ENCODE data around the gene EVA1C.
"Not testable (repeated sequence)": the region's sequence is repeated elsewhere in the genome, so short reads cannot be mapped to it uniquely, and the experiment has no call there.

Gene EVA1C

GRCh38 chr21:32521736-32522355 lies 109.3 kb downstream of the EVA1C start:
- DNase-seq (ENCODE audit: low read depth in 1 of 2, low spot score in 1 of 2) = no peak

- DNase-seq (ENCODE audit: low read depth in 1 of 2, low spot score in 1 of 2) = no peak
These were observed 111.0 kb downstream of the EVA1C start for GRCh38 chr21:32523463-32523862.

- DNase-seq (ENCODE audit: low read depth in 1 of 2, low spot score in 1 of 2) = no peak
These were observed 111.6 kb downstream of the EVA1C start for GRCh38 chr21:32523988-32524719.

GRCh38 chr21:32525282-32525681 lies 112.8 kb downstream of the EVA1C start:
- no peak for DNase-seq (ENCODE audit: low read depth in 1 of 2, low spot score in 1 of 2)

GRCh38 chr21:32529679-32530078 lies 117.2 kb downstream of the EVA1C start:
- DNase-seq (ENCODE audit: low read depth in 1 of 2, low spot score in 1 of 2) = no peak

GRCh38 chr21:32530809-32531208 lies 118.3 kb downstream of the EVA1C start:
- not testable (repeated sequence) for DNase-seq (ENCODE audit: low read depth in 1 of 2, low spot score in 1 of 2)

- DNase-seq (ENCODE audit: low read depth in 1 of 2, low spot score in 1 of 2) = not testable (repeated sequence)
These were observed 119.1 kb downstream of the EVA1C start for GRCh38 chr21:32531561-32531960.

GRCh38 chr21:32532636-32533035 lies 120.1 kb downstream of the EVA1C start:
- no peak for DNase-seq (ENCODE audit: low read depth in 1 of 2, low spot score in 1 of 2)

GRCh38 chr21:32533053-32533452 lies 120.5 kb downstream of the EVA1C start:
- DNase-seq (ENCODE audit: low read depth in 1 of 2, low spot score in 1 of 2) = no peak

- no peak for DNase-seq (ENCODE audit: low read depth in 1 of 2, low spot score in 1 of 2)
These were observed 121.1 kb downstream of the EVA1C start for GRCh38 chr21:32533611-32534010.

GRCh38 chr21:32534113-32534512 lies 121.6 kb downstream of the EVA1C start:
- no peak for DNase-seq (ENCODE audit: low read depth in 1 of 2, low spot score in 1 of 2)

GRCh38 chr21:32535612-32536011 lies 123.1 kb downstream of the EVA1C start:
- no peak for DNase-seq (ENCODE audit: low read depth in 1 of 2, low spot score in 1 of 2)

GRCh38 chr21:32537569-32537881 lies 125.0 kb downstream of the EVA1C start:
- DNase-seq (ENCODE audit: low read depth in 1 of 2, low spot score in 1 of 2) = no peak

- no peak for DNase-seq (ENCODE audit: low read depth in 1 of 2, low spot score in 1 of 2)
These were observed 125.8 kb downstream of the EVA1C start for GRCh38 chr21:32538147-32538792.

GRCh38 chr21:32539378-32539777 lies 126.9 kb downstream of the EVA1C start:
- DNase-seq (ENCODE audit: low read depth in 1 of 2, low spot score in 1 of 2) = no peak

GRCh38 chr21:32543056-32543455 lies 130.6 kb downstream of the EVA1C start:
- not testable (repeated sequence) for DNase-seq (ENCODE audit: low read depth in 1 of 2, low spot score in 1 of 2)

GRCh38 chr21:32543975-32544374 lies 131.5 kb downstream of the EVA1C start:
- DNase-seq (ENCODE audit: low read depth in 1 of 2, low spot score in 1 of 2) = no peak

GRCh38 chr21:32544697-32545096 lies 132.2 kb downstream of the EVA1C start:
- DNase-seq (ENCODE audit: low read depth in 1 of 2, low spot score in 1 of 2) = no peak

GRCh38 chr21:32545948-32546441 lies 133.5 kb downstream of the EVA1C start:
- DNase-seq (ENCODE audit: low read depth in 1 of 2, low spot score in 1 of 2) = no peak

GRCh38 chr21:32547018-32547417 lies 134.5 kb downstream of the EVA1C start:
- no peak for DNase-seq (ENCODE audit: low read depth in 1 of 2, low spot score in 1 of 2)

- no peak for DNase-seq (ENCODE audit: low read depth in 1 of 2, low spot score in 1 of 2)
These were observed 136.5 kb downstream of the EVA1C start for GRCh38 chr21:32548978-32549377.

- DNase-seq (ENCODE audit: low read depth in 1 of 2, low spot score in 1 of 2) = no peak
These were observed 136.9 kb downstream of the EVA1C start for GRCh38 chr21:32549440-32549839.

Measured in activated T-helper 1 cell treated with anti-CD3 and anti-CD28 coated beads, Interleukin-2, amount 50 U/mL, for 16 hours (primary cell).